GM19193 (cell line): ENCODE results near the gene TYW5.

ENCODE experiments used
- POLR2A ChIP-seq: IDR thresholded peaks from 4 replicates; pipeline ENCODE4 v1.6.1; 2011; ENCODE audit not compliant: insufficient read depth, insufficient read length; ENCODE audit errors: extremely low read depth

TYW5 gene

GRCh38 chr2:199982126-199982843, 27.0 kb upstream of the TYW5 start:
- no peak for TF ChIP-seq POLR2A

DNA sequence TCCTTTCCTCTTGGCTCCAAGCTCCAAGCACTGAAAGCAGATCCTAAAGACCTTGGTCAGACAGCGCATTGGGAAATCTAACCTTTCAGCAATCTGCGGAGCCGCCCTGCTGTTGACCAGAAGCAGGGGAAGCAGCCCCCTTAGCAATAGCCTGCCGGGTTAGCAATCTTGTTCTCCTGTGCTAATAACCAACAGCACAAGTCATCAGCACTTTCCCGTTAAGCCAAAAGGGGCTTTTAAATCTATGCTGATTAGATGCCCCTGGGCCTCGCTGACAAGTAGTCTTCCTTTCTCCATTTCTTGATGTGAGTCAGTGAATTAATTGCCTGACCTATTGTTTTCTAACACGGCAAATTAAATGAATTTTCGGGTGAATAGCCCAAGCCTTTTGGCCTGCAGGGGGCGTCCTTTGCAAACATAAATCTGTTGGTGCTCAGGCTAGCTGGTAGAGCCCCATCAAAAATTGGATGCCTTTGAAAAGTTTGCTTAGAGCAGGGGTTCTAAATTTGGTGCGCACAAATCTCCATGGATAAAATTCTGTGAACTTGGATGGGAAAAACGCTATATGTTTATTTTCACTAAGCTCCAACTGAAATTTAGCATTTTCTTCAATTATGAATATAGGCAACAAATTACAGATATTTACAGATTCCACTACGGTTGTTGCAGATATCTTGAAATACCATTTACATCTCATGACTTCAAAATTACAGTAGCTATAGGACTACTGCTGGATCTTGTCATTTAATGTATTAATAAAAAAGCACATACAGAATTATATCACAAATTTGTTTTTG, 24.7 kb upstream of the TYW5 start:
- TF ChIP-seq POLR2A = no peak

GRCh38 chr2:199979398-199979797, 24.1 kb upstream of the TYW5 start:
- TF ChIP-seq POLR2A = no peak

- TF ChIP-seq POLR2A = no peak
Observed at GRCh38 chr2:199977984-199978415, 22.7 kb upstream of the TYW5 start.

DNA sequence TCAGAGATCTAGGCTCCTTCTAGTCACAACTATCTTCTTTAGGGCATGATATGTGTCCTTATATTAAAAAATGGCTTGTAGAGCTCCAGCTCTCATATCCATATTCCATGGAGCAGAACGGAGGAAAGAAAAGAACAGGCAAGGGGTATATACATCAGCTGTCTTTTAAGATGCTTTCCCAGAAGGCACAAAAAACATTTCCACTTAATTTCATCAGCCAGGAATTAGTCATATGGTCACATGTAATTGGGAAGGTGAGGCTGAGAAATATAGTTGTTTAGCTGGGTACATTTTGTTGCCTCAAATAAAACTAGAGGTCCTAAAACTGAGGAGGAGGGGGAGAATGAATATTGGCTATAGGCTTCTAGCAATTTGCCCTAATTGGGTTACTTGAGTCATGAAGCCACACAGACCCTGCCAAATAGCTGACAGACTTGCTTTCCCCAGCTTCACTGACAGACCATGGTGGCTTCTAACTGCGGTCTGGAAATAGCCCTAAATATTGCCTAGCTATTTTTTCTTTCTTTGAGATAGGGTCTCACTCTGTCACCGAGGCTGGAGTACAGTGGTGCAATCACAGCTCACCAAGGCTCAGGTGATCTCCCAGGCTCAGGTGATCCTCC, 20.1 kb upstream of the TYW5 start:
- TF ChIP-seq POLR2A = no peak

GRCh38 chr2:199973703-199974102, 18.4 kb upstream of the TYW5 start:
- no peak for TF ChIP-seq POLR2A

- TF ChIP-seq POLR2A = no peak
Observed at GRCh38 chr2:199972088-199972626, 16.9 kb upstream of the TYW5 start.

GRCh38 chr2:199968126-199968525, 12.8 kb upstream of the TYW5 start:
- no peak for TF ChIP-seq POLR2A

GRCh38 chr2:199966976-199967375, 11.7 kb upstream of the TYW5 start:
- TF ChIP-seq POLR2A = no peak

DNA sequence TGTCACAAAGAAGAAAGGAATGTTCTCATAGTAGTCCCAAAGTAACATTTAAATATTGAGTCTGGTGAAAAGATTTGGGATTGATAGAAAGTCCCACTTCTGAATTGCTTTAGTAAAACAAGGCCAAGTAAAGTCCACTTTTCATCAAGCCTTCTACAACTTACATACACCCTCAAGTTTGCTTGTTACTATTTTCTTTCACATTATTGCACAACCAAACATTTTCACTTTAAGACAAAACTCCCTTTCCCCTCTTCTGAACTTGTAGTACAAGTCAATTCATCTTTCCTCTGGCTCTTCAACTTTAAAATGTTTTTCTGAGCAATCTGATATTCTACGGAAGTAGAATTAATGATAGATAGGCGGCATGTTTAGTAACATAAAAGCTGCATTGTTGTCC, 11.1 kb upstream of the TYW5 start:
- no peak for TF ChIP-seq POLR2A

GRCh38 chr2:199962203-199962602, 6.9 kb upstream of the TYW5 start:
- no peak for TF ChIP-seq POLR2A

GRCh38 chr2:199958014-199958413, 2.7 kb upstream of the TYW5 start:
- TF ChIP-seq POLR2A = no peak

DNA sequence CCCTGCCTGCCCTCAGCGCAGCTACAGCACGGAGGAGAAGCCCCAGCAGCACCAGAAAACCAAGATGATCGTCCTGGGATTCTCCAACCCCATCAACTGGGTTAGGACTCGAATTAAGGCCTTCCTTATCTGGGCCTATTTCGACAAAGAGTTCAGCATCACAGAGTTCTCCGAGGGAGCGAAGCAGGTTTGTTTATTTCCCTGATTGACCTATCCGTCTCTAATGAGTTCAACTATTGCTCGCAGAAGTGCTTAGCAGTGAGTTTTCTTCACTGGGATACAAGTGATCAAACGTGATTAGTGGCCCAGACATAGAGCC, 730 bp upstream of the TYW5 start:
- no peak for TF ChIP-seq POLR2A

GRCh38 chr2:199955007-199955338, 318 bp downstream of the TYW5 start:
- no peak for TF ChIP-seq POLR2A

DNA sequence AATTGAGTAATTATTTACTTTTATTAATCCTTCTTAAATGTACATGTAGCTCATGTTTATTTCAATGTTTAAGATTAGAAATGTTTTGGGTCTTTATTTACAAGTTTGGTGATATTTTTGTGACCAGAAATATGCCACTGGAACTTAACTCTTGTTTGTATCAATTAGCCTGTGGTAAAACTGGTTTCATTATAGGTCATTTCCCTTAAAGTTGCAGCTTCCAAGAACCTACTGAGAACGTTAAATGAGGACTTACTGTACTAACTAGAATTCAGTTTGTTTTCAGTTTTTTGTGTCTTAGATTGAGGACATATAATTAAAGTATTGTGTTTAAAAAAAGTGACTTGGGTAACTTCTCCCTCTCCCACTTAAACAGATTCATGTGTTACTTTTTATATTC, 4.3 kb downstream of the TYW5 start:
- no peak for TF ChIP-seq POLR2A

DNA sequence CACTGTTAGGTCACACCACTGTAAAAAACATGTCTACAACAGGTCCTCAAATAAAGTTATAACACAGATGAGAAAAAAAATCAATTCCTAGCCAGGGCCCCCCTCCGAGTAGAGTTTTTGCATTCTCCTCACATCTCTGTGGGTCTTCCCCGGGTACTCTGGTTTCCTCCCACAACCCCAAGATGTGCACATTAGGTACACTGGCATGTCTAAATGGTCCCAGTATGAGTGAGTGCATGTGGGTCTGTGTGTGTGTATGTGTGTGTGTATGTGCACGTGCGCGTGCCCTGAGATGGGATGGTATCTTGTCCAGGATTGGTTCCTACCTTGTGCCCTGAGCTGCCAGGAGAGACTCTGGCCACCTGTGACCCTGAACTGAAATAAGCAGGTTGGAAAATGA, 4.9 kb downstream of the TYW5 start:
- no peak for TF ChIP-seq POLR2A
